C4-2B (cell line): ENCODE data around the gene CCZ1.
"Not testable (repeated sequence)": the region's sequence is repeated elsewhere in the genome, so short reads cannot be mapped to it uniquely, and the experiment has no call there.

Experiments
- CTCF ChIP-seq: fragments of 450-650 bp; conservative IDR thresholded peaks from 2 replicates; pipeline ENCODE4 v1.5.1; 2017; ENCODE audit warnings: mild to moderate bottlenecking
- ZFX ChIP-seq: fragments of 450-650 bp; IDR thresholded peaks from 2 replicates; pipeline ENCODE4 v1.6.1; 2017

GRCh38 chr7:5858494-5858893, 40.0 kb upstream of the CCZ1 start:
- not testable (repeated sequence) for TF ChIP-seq CTCF, ZFX
